Hippocampal formation (tissue), 2 donors: Measurements from ENCODE around the gene ACACA.

Source experiments
- DNase-seq, 2 donors: peaks; one replicate each; lab custom pipeline; 2025; lab: John Stamatoyannopoulos, UW

The ACACA gene

GRCh38 chr17:37292429-37293139 is 114.1 kb downstream of the ACACA start:
- DNase-seq = no peak

DNA sequence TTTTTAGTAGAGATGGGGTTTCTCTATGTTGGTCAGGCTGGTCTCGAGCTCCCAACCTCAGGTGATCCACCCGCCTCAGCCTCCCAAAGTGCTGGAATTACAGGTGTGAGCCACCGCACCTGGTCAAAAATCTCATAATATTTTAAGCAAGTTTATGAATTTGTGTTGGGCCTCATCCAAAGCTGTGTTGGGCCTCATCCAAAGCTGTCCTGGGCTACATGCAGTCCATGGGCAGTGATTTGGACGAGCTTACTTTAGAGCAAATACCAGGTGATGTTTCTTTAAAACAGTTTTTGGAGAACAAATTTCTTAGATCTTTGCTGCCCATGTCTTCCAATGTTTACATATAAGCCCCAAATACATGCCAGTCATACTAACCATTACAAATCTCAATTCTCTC is 115.3 kb downstream of the ACACA start:
- no peak for DNase-seq

- DNase-seq = no peak
Observed at GRCh38 chr17:37286430-37286829, 120.2 kb downstream of the ACACA start.

DNA sequence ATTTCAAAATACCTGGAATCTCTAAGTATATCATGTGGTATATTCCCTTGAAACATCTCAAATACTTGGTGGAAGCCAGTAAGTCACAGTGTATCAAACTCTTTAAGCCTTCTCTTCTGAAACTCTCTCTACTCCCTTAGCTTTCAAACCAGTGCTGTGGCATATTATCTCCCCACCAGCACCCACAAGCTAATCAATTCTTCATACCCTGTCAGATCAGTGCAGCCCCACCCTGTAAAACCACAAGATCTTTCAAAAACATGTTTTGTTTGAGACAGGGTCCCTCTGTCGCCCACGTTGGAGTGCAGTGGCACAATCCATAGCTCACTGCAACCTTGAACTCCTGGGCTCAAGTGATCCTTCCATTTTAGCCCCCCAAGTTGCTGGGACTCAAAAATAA is 122.4 kb downstream of the ACACA start:
- DNase-seq = no peak

- no peak for DNase-seq
Observed at GRCh38 chr17:37283414-37283961, 123.1 kb downstream of the ACACA start.

DNA sequence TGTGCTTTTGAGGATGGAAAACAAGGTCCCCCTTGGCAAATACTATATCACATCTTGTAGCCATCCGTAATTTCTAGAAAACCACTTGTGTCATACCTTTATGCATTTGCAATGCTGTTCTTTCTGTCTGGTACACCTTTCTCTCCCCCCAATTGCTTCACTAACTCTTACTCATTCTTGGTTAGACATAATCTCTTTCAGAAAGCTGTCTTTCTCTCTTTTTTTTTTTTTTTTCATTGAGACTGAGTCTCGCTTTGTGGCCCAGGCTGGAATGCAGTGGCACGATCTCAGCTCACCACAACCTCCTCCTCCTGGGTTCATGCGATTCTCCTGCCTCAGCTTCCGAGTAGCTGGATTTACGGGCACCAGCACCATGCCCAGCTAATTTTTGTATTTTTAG is 125.8 kb downstream of the ACACA start:
- no peak for DNase-seq

- DNase-seq = no peak
Observed at GRCh38 chr17:37278247-37278894, 128.3 kb downstream of the ACACA start.

DNA sequence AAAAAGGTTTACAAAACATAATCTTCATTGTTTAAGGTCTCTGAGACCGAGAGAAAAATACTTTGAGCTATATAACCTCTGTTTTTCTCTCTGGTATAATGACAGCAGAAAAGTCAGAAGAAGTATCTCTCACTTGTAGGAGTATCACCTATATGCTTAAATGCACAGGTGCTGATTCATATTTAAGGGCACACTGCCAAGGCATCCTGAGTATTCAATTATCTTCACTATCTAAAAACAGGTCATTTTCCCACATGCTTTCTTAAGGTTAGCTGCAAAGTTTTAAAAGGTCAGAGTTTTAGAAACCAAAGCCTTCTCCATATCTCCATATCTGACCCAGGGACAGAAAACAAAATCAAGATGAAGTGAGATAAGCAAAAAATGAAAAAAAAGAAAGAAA is 130.2 kb downstream of the ACACA start:
- DNase-seq = no peak

DNA sequence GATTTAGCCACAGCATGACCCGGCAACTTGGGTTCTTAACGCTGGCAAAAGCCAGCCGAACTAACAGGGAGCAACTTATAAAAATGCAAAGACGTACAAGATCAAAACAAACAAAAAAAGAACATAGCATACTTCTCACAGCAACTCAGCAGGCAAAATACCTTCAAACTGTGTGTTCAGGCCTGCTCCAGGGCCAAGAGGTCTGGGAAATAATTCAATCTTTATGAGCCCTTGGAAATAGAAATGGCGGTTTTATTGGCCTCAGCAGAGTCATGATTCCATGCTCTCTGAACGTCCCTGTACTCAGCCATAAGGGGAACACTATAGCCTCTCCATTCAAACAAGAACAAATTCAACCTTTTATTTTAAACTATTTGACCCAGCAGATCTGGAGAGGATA is 132.2 kb downstream of the ACACA start:
- no peak for DNase-seq

DNA sequence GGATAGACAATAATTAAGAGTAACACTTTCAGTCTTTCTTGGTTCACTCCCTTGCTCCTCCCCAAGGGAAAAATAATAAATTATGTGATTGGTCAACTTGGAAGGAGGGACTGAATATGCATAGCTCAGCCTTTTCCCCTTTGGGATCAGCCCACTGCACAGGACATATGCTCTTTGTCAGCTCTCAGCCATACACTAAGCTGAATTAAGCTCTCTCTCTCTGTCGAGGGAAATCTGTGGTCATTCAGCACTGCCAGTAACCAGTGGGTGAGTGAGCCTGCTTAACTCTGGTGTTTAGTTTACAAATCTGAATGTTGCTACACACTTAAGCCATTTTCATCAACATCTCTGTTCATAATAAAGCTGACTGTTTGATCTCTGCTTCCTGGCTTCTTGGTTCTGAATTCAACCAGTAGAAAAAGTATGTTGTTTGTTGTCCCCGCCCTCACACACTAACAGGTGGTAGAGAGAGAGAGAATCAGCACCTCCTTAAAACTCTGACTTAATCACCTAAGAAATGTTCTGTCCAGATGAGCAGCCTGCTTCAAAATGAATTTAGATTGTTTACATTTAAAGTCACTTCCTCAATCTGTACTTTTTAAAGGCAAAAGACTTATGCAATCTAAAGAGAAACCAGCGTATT is 133.1 kb downstream of the ACACA start:
- DNase-seq = no peak

DNA sequence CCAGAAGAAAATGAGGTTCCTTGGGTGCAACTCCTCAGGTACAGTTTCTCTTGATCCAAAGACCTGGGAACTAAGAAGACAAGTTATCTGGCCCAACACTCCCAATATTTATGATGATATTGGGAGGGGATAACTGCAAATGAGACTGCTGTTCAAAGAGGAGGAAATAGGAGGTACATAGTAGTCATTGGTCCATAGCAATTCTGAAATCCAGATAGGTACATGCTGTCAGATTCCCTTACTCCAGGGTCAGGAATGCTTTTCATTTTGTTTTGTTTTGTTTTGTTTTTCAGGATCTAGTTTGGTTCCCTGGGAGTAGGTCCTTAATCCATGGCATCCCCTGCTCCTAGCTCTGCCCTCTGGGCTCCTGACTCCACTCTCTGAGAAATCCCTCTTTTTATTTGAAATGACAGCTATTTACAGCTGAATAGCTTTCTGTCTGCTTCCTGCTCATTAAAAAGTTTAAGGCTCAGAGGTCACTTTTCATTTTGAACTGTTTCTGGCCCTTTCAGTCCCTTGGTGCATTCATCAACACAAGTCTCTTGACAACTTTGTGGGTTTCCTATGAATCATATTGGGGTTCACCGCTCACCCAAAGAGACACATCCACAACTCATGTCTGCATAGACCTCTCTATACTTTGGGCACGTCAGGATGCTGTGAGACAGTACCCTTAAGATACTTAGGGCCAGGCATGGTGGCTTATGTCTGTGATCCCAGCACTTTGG is 141.0 kb downstream of the ACACA start:
- DNase-seq = no peak

DNA sequence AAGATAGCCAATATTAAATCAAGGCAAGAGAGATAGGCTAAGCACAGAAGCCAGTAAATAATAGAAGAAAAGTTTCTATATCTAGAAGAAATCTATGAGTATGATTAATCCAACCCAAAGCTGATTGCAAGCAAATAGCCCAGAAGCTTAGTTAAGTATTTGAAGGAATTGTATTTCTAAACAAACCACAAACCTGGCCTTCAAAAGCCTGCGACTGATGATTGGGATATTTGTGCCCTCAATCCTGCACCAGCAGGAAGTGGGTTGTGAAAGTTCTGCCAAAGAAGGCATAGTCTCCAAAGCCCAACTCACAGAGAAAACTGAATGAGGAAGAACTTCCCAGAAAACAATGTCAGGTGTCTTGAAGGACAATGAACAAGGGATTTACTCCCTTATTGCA is 145.3 kb downstream of the ACACA start:
- DNase-seq = no peak

- no peak for DNase-seq
Observed at GRCh38 chr17:37259030-37259735, 147.5 kb downstream of the ACACA start.

DNA sequence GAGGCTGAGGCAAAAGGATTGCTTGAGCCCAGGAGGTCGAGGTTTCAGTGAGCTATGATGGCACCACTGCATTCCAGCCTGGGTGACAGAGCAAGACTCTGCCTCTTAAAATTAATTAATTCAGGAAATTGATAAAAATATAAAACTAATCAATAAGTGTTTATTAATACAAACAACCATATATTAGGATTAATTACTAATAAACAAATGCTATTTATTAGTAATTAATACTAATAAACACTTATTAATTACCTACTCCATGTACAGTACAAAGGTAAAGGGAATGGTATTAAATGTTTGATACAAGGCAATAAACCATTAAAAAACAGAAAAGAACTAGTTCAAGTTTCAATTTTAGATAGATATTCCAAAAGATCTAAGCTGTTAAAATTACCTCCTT is 150.0 kb downstream of the ACACA start:
- DNase-seq = no peak

- DNase-seq = peak in 1 of 2 donors; percentile 33
Observed at GRCh38 chr17:37255432-37255831, 151.2 kb downstream of the ACACA start.

DNA sequence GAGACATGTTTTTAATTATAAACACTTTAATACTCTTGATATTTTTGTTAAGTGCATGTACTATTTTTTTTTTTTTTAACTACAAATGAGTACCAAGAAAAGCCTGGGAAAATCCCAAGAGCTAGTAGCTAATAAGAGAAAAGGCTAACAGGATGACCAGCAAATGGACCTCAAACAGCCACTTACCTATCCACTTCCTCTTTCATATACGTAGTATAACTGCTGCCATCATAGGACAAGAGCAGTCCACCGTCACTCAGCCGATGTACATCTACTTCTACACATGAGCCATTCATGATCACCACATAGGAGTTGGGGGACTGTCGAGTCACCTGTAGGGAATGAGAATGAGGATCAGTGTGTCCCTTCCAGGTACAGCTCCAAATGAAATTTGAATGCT is 158.8 kb downstream of the ACACA start:
- DNase-seq = no peak

- DNase-seq = no peak
Observed at GRCh38 chr17:37246085-37246484, 160.6 kb downstream of the ACACA start.

GRCh38 chr17:37240381-37240780 is 166.3 kb downstream of the ACACA start:
- no peak for DNase-seq

DNA sequence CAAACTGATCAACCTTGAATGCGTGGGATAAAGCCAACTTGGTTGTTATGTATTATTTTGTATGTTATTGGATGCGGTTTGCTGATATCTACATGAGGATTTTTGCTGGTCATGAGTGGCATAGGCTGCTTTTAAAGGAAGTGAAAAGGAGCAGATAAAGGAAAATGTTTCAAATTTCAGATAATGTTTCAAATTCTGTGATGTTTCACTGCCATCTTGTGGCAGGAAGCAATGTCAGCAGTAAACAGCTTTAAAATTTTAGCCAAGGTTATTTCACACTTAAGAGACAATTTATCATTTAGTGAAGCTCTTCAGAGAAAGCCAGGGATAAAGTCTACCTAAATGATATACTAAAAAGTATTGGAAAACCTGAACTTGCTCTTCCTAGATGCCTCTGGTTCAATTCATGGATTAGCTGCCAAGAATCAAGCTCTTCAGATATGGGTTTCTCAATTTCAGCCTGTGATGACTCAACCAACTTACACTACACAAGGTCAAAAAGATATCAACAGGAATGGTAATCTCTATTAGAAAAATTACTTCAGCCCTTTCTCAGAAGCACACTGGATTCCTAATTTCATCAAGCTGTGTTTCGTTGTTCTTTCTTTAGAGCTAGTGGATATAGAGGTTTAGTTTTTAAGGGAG is 166.8 kb downstream of the ACACA start:
- DNase-seq = no peak

DNA sequence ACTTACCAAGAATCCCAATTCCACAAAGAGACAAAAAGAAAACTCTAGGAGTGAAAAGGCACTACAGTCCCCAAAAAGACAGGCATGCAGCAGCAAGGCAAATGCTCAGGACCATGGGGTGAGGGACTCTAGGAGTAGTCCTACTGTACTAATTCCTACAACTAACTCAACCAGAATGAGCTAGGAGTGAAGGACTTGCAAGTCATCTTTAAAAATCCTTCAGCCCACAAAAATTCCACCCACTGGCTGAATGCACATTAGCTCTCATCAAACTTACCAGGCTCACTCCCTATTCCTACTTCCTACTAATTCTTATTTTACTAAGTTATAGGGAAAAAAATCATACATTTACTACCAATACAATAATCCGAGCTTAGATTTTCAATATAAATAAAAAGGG is 172.5 kb downstream of the ACACA start:
- DNase-seq = no peak

GRCh38 chr17:37233036-37233435 is 173.6 kb downstream of the ACACA start:
- no peak for DNase-seq
